ENCODE measurements around the gene NOP56.
"Not testable (repeated sequence)": the region's sequence is repeated elsewhere in the genome, so short reads cannot be mapped to it uniquely, and the experiment has no call there.

The NOP56 gene

GRCh38 chr20:2663364-2663886 is 11.0 kb downstream of the NOP56 start:
- H3K36me3 ChIP-seq (ENCODE audit: insufficient read depth, low read length), result peaks cover 25% of the 10 kb centered on the region
- DNase-seq (ENCODE audit: low read depth, low spot score), result no peak
- H3K4me3 ChIP-seq, result peak overlapping the region; percentile 90
- no peak for TF ChIP-seq EZH2 (IDR thresholded peaks at IDR 0.05)
- no peak for TF ChIP-seq POLR2AphosphoS5 (IDR thresholded peaks at IDR 0.05; ENCODE audit: borderline replicate concordance, low read depth, low read length)
- TF ChIP-seq FOXP2 (optimal IDR thresholded peaks at IDR 0.05; ENCODE audit: control extremely low read depth, extremely low read length, insufficient read depth), result no peak
- H3K27ac ChIP-seq, result peak overlapping the region; percentile 71; the same call in 1 of the 2 replicates
- H3K9ac ChIP-seq (ENCODE audit: insufficient read length), result peak overlapping the region; percentile 95
- H3K9me3 ChIP-seq (ENCODE audit: low read depth, low read length), result no peaks in the 10 kb centered on the region

- H3K36me3 ChIP-seq (ENCODE audit: insufficient read depth, low read length), result peaks cover 18% of the 10 kb centered on the region
- peak within 1 kb of the TSS; percentile 97 for H3K27ac ChIP-seq
- H3K9me3 ChIP-seq (ENCODE audit: low read depth, low read length), result no peaks in the 10 kb centered on the region
- peak; percentile 96 for TF ChIP-seq POLR2AphosphoS5 (IDR thresholded peaks at IDR 0.05; ENCODE audit: borderline replicate concordance, low read depth, low read length)
- no peak for TF ChIP-seq FOXP2 (optimal IDR thresholded peaks at IDR 0.05; ENCODE audit: control extremely low read depth, extremely low read length, insufficient read depth)
- no peak for TF ChIP-seq EZH2 (IDR thresholded peaks at IDR 0.05)
- peak within 1 kb of the TSS; percentile 90 for H3K4me3 ChIP-seq
- peak; percentile 69 for DNase-seq (ENCODE audit: low read depth, low spot score)
- peak within 1 kb of the TSS; percentile 95 for H3K9ac ChIP-seq (ENCODE audit: insufficient read length)
These were observed 11.7 kb downstream of the NOP56 start, which contains the start of gene IDH3B for GRCh38 chr20:2663887-2664719. TSS of gene IDH3B (minus strand) at chr20:2664216. CDS start at chr20:2664188, 28 bp downstream.

- TF ChIP-seq POLR2AphosphoS5 (IDR thresholded peaks at IDR 0.05; ENCODE audit: borderline replicate concordance, low read depth, low read length) (no peak), EZH2 (IDR thresholded peaks at IDR 0.05) (no peak), FOXP2 (optimal IDR thresholded peaks at IDR 0.05; ENCODE audit: control extremely low read depth, extremely low read length, insufficient read depth) (no peak)
- Histone ChIP-seq H3K9ac (ENCODE audit: insufficient read length) (no peak overlapping the region), H3K27ac (no peak overlapping the region), H3K36me3 (ENCODE audit: insufficient read depth, low read length) (no peaks in the 10 kb centered on the region), H3K9me3 (ENCODE audit: low read depth, low read length) (no peaks in the 10 kb centered on the region), H3K4me3 (no peak overlapping the region)
- DNase-seq (ENCODE audit: low read depth, low spot score), result no peak
These were observed 19.5 kb downstream of the NOP56 start for GRCh38 chr20:2671977-2672376.

- Histone ChIP-seq H3K9me3 (ENCODE audit: low read depth, low read length) (no peaks in the 10 kb centered on the region), H3K4me3 (no peak overlapping the region), H3K36me3 (ENCODE audit: insufficient read depth, low read length) (no peaks in the 10 kb centered on the region), H3K9ac (ENCODE audit: insufficient read length) (no peak overlapping the region), H3K27ac (no peak overlapping the region)
- DNase-seq (ENCODE audit: low read depth, low spot score), result no peak
- TF ChIP-seq FOXP2 (optimal IDR thresholded peaks at IDR 0.05; ENCODE audit: control extremely low read depth, extremely low read length, insufficient read depth) (no peak), POLR2AphosphoS5 (IDR thresholded peaks at IDR 0.05; ENCODE audit: borderline replicate concordance, low read depth, low read length) (no peak), EZH2 (IDR thresholded peaks at IDR 0.05) (no peak)
These were observed 20.0 kb downstream of the NOP56 start for GRCh38 chr20:2672446-2672845.

- DNase-seq (ENCODE audit: low read depth, low spot score), result no peak
- no peaks in the 10 kb centered on the region for H3K9me3 ChIP-seq (ENCODE audit: low read depth, low read length)
- H3K4me3 ChIP-seq, result no peak overlapping the region
- H3K27ac ChIP-seq, result no peak overlapping the region
- no peaks in the 10 kb centered on the region for H3K36me3 ChIP-seq (ENCODE audit: insufficient read depth, low read length)
- no peak overlapping the region for H3K9ac ChIP-seq (ENCODE audit: insufficient read length)
- TF ChIP-seq EZH2 (IDR thresholded peaks at IDR 0.05) (no peak), FOXP2 (optimal IDR thresholded peaks at IDR 0.05; ENCODE audit: control extremely low read depth, extremely low read length, insufficient read depth) (no peak), POLR2AphosphoS5 (IDR thresholded peaks at IDR 0.05; ENCODE audit: borderline replicate concordance, low read depth, low read length) (no peak)
These were observed 21.0 kb downstream of the NOP56 start for GRCh38 chr20:2673453-2673852.

GRCh38 chr20:2680046-2680445 is 27.6 kb downstream of the NOP56 start:
- Histone ChIP-seq H3K27ac (no peak overlapping the region), H3K36me3 (ENCODE audit: insufficient read depth, low read length) (no peaks in the 10 kb centered on the region), H3K4me3 (no peak overlapping the region), H3K9ac (ENCODE audit: insufficient read length) (no peak overlapping the region), H3K9me3 (ENCODE audit: low read depth, low read length) (no peaks in the 10 kb centered on the region)
- no peak for TF ChIP-seq FOXP2 (optimal IDR thresholded peaks at IDR 0.05; ENCODE audit: control extremely low read depth, extremely low read length, insufficient read depth)
- no peak for TF ChIP-seq EZH2 (IDR thresholded peaks at IDR 0.05)
- TF ChIP-seq POLR2AphosphoS5 (IDR thresholded peaks at IDR 0.05; ENCODE audit: borderline replicate concordance, low read depth, low read length), result no peak
- DNase-seq (ENCODE audit: low read depth, low spot score), result no peak

- DNase-seq (ENCODE audit: low read depth, low spot score), result not testable (repeated sequence)
These were observed 29.6 kb downstream of the NOP56 start for GRCh38 chr20:2682040-2682439.

GRCh38 chr20:2684817-2685216 is 32.4 kb downstream of the NOP56 start:
- DNase-seq (ENCODE audit: low read depth, low spot score); H3K9me3 ChIP-seq (ENCODE audit: low read depth, low read length); H3K27ac ChIP-seq; H3K36me3 ChIP-seq (ENCODE audit: insufficient read depth, low read length); H3K9ac ChIP-seq (ENCODE audit: insufficient read length); H3K4me3 ChIP-seq: not testable (repeated sequence)

More at GRCh38 chr20:2682040-2682439, 29.6 kb downstream of the NOP56 start:
- not testable (repeated sequence) for H3K9ac ChIP-seq (ENCODE audit: insufficient read length); H3K4me3 ChIP-seq; H3K9me3 ChIP-seq (ENCODE audit: low read depth, low read length); H3K36me3 ChIP-seq (ENCODE audit: insufficient read depth, low read length); H3K27ac ChIP-seq

GRCh38 chr20:2687514-2687913 is 35.1 kb downstream of the NOP56 start:
- H3K9ac ChIP-seq (ENCODE audit: insufficient read length), result no peak overlapping the region
- H3K9me3 ChIP-seq (ENCODE audit: low read depth, low read length), result no peaks in the 10 kb centered on the region
- no peak overlapping the region for H3K27ac ChIP-seq
- H3K4me3 ChIP-seq, result no peak overlapping the region
- no peak for DNase-seq (ENCODE audit: low read depth, low spot score)
- H3K36me3 ChIP-seq (ENCODE audit: insufficient read depth, low read length), result no peaks in the 10 kb centered on the region
- no peak for TF ChIP-seq FOXP2 (optimal IDR thresholded peaks at IDR 0.05; ENCODE audit: control extremely low read depth, extremely low read length, insufficient read depth)
- no peak for TF ChIP-seq POLR2AphosphoS5 (IDR thresholded peaks at IDR 0.05; ENCODE audit: borderline replicate concordance, low read depth, low read length)
- TF ChIP-seq EZH2 (IDR thresholded peaks at IDR 0.05), result no peak

Measured in SK-N-MC (cell line).